ENCODE measurements around the gene ADAMTS2. TPM values are rescaled to one million over a fixed set of nuclear protein-coding genes. Genes with fewer than 3 reads are reported as not detected.

The ADAMTS2 gene
- total and polyA plus RNA-seq, 2 donors from 2014 or later, result 2.0 to 13.6 TPM

DNA sequence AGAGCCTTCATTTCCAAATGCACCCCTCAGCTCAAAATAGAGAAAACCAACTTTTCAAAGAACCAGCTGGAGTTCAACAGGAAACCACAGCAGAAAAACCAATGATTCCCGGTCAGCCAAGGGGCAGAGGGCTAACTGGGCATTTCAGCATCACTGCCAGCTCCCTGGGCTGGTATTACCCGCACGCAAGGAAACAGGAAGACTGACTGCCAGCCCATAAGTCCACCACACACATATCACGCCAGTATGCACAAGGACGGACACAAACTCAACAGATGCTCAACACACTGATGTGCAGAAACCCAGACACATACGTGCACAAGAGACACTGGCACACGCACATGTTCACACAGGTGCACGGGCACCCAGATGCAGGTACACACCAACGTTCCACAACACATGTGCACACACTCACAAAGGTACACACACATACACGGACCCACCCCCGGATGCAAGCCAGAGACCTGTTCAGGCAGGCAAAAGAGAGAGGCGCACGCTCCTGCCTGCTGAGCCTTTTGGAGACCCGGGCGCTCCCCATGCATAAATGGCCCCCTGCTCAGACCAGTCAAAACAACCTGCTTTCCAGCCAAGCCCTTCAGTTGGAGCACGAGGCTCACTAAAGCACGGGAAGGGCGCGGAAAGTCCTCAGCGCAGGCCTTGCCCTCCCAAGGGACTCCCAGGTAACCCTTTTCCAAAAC is 2.1 kb downstream of the ADAMTS2 start:
- intact Hi-C loops (cut with DNase I), result no loop called here
- Histone ChIP-seq H3K4me1 (ENCODE audit: control insufficient read depth in 2 of 3, insufficient read depth in 2 of 3, low read depth in 1 of 3, low read length in 3 of 3) (peaks cover 0 to 7% (median 0%) of the 10 kb centered on the region in 3 donors), H3K36me3 (ENCODE audit: control insufficient read depth in 2 of 3, insufficient read depth in 3 of 3, low read length in 3 of 3) (no peaks in the 10 kb centered on the region), H3K9me3 (ENCODE audit: control insufficient read depth in 2 of 3, insufficient read depth in 1 of 3, low read length in 3 of 3) (no peaks in the 10 kb centered on the region), H3K4me3 (ENCODE audit: low read length in 3 of 3) (peak overlapping the region in 2 of 3 donors; percentile 28 to 39), H3K27ac (ENCODE audit: low read depth in 2 of 2, low read length in 2 of 2) (no peak overlapping the region), H3K9ac (ENCODE audit: low read length in 3 of 3) (no peak overlapping the region), H3K27me3 (ENCODE audit: control insufficient read depth, insufficient read depth, low read length) (peaks cover 7% of the 10 kb centered on the region)
- DNase-seq (peak in 1 of 5 donors; percentile 37), FAIRE-seq (no peak)
- TF ChIP-seq, protein P1, sequence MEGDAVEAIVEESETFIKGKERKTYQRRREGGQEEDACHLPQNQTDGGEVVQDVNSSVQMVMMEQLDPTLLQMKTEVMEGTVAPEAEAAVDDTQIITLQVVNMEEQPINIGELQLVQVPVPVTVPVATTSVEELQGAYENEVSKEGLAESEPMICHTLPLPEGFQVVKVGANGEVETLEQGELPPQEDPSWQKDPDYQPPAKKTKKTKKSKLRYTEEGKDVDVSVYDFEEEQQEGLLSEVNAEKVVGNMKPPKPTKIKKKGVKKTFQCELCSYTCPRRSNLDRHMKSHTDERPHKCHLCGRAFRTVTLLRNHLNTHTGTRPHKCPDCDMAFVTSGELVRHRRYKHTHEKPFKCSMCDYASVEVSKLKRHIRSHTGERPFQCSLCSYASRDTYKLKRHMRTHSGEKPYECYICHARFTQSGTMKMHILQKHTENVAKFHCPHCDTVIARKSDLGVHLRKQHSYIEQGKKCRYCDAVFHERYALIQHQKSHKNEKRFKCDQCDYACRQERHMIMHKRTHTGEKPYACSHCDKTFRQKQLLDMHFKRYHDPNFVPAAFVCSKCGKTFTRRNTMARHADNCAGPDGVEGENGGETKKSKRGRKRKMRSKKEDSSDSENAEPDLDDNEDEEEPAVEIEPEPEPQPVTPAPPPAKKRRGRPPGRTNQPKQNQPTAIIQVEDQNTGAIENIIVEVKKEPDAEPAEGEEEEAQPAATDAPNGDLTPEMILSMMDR (IDR thresholded peaks at IDR 0.05; ENCODE audit: borderline replicate concordance, extremely low read depth, insufficient read depth), result no peak

DNA sequence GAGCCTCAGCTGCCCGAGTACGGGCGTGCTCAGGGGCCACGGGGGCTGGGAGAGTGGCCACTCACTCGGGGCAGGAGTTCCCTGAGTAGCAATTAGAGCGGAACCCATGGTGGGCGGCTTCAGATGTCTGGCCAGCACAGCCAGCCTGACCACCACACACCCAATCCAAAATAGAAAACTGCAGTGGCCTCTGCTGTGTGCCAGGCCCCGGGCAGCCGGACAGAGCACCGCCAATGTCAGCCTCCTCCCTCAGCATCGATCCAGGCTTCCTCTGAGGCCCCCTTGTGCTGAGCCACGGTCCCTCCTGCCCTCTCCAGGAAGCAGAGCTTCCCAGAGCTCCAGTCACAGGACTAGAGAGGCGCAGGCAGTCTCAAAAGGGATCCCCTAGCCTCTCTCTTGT is 2.7 kb downstream of the ADAMTS2 start:
- Histone ChIP-seq H3K4me1 (ENCODE audit: control insufficient read depth in 2 of 3, insufficient read depth in 2 of 3, low read depth in 1 of 3, low read length in 3 of 3) (peaks cover 0 to 7% (median 0%) of the 10 kb centered on the region in 3 donors), H3K9ac (ENCODE audit: low read length in 3 of 3) (no peak overlapping the region), H3K4me3 (ENCODE audit: low read length in 3 of 3) (no peak overlapping the region), H3K36me3 (ENCODE audit: control insufficient read depth in 2 of 3, insufficient read depth in 3 of 3, low read length in 3 of 3) (no peaks in the 10 kb centered on the region), H3K27ac (ENCODE audit: low read depth in 2 of 2, low read length in 2 of 2) (no peak overlapping the region), H3K9me3 (ENCODE audit: control insufficient read depth in 2 of 3, insufficient read depth in 1 of 3, low read length in 3 of 3) (no peaks in the 10 kb centered on the region), H3K27me3 (ENCODE audit: control insufficient read depth, insufficient read depth, low read length) (peaks cover 7% of the 10 kb centered on the region)
- TF ChIP-seq, protein P1 (IDR thresholded peaks at IDR 0.05; ENCODE audit: borderline replicate concordance, extremely low read depth, insufficient read depth), result no peak
- FAIRE-seq (no peak), DNase-seq (peak in 1 of 5 donors; percentile 79)
- intact Hi-C loops (cut with DNase I), result no loop called here

DNA sequence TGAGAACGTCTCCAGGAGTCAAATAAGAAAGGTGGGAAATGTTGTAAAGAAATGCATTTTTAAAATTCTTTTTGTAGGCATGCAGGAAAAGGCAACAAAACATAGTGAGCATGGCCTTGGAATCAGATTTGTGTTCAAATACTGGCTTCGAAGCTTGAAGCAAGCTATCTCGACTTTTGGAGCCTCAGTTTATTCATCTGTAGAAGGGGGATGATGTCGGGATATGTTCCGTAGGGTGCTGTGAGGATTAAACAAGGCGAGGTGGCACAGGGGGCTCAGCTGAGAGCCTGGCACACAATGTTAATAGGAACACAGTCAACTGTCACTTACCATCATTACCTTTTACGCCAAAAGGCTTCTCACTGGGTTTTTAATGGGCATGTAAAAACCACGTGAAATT is 4.8 kb downstream of the ADAMTS2 start:
- Histone ChIP-seq H3K4me3 (ENCODE audit: low read length in 3 of 3) (no peak overlapping the region), H3K27ac (ENCODE audit: low read depth in 2 of 2, low read length in 2 of 2) (no peak overlapping the region), H3K9ac (ENCODE audit: low read length in 3 of 3) (no peak overlapping the region), H3K9me3 (ENCODE audit: control insufficient read depth in 2 of 3, insufficient read depth in 1 of 3, low read length in 3 of 3) (no peaks in the 10 kb centered on the region), H3K36me3 (ENCODE audit: control insufficient read depth in 2 of 3, insufficient read depth in 3 of 3, low read length in 3 of 3) (no peaks in the 10 kb centered on the region), H3K4me1 (ENCODE audit: control insufficient read depth in 2 of 3, insufficient read depth in 2 of 3, low read depth in 1 of 3, low read length in 3 of 3) (peaks cover 0 to 7% (median 0%) of the 10 kb centered on the region in 3 donors), H3K27me3 (ENCODE audit: control insufficient read depth, insufficient read depth, low read length) (peaks cover 7% of the 10 kb centered on the region)
- TF ChIP-seq, protein P1 (IDR thresholded peaks at IDR 0.05; ENCODE audit: borderline replicate concordance, extremely low read depth, insufficient read depth), result no peak
- DNase-seq, result no peak
- no peak for FAIRE-seq
- intact Hi-C loops (cut with DNase I), result no loop called here

Measured in kidney (tissue), 14 donors.